Left cardiac atrium (tissue), 4 donors: ENCODE measurements around the gene FERMT2. TPM values are rescaled to one million over a fixed set of nuclear protein-coding genes. Genes with fewer than 3 reads are reported as not detected.

Experiments used
- ATAC-seq, 2 donors: fragments of 200-7000 bp; cut with Tn5 transposase; one replicate each; pipeline ENCODE4 v1.9.1; 2020; ENCODE audit warnings: mild to moderate bottlenecking in 2 of 2, moderate library complexity in 2 of 2
- DNase-seq: peaks from one replicate; pipeline ENCODE4 v3.0.0-alpha.2; 2020
- intact Hi-C, 2 donors: fragments of 100-400 bp; cut with DNase I; formaldehyde crosslinking; loops; one replicate each; pipeline versions ENCODE4 v1.14.1 to v1.15.1; 2022 to 2023
- long read RNA-seq: library from polyadenylated mRNA; unstranded; transcript quantifications from one replicate; pipeline ENCODE4 v2.0.0, GENCODE V29; 2021
- total RNA-seq, 2 donors: library from RNA; stranded (reverse); fragmentation: NEBNext Ultra II Directional; extraction: Animal tissue kit (Norgen Biotek cat#: 25700); gene quantifications; one replicate each; pipeline ENCODE4 v1.2.1, GENCODE V29; 2021
- donor health status: DM: no; HTN: yes; CAD: no.
- donor health status: DM: no; HTN: yes; CAD: no; lungs with severe emphysema.
- donor health status: DM: yes; HTN: yes; CAD: no.
- donor health status: Dilated cardiomyopathy.

Gene FERMT2
- 100 to 1,000 TPM; 113 to 156 TPM for total RNA-seq
- long read RNA-seq, transcript FERMT2-215 (15 exons, 2,482 nt): major isoform, 6 of 62 reads
- long read RNA-seq, partial matches to known transcripts: 30 of 62 reads
- long read RNA-seq, other reads (novel, unspliced or antisense): 24 of 62 reads

- peak; percentile 91 for DNase-seq
- ATAC-seq: peak; percentile 93 to 94
- intact Hi-C loops: loop anchor here in 1 of 2 donors (5.0 kb wide), 2 partner anchors 74 to 91 kb away; no protein-coding TSS in a partner anchor
Observed at GRCh38 chr14:52950898-52951680, at the start of gene FERMT2. FERMT2 (minus strand) TSS chr14:52951050; CDS start chr14:52950568, 482 bp downstream.

- ATAC-seq (peak in 1 of 2 donors; percentile 60), DNase-seq (no peak)
- intact Hi-C loops: loop anchor here in 1 of 2 donors (2.0 kb wide), 1 partner anchor 40 kb away; no protein-coding TSS in a partner anchor
Observed at GRCh38 chr14:52998376-52999015, 47.6 kb upstream of the FERMT2 start.

GRCh38 chr14:52996493-52996892 is 45.6 kb upstream of the FERMT2 start:
- no peak for ATAC-seq
- intact Hi-C loops: no loop called here
- no peak for DNase-seq

- DNase-seq (no peak), ATAC-seq (no peak)
- intact Hi-C loops: no loop called here
Observed at GRCh38 chr14:52995998-52996397, 45.1 kb upstream of the FERMT2 start.

GRCh38 chr14:52992236-52992870 is 41.5 kb upstream of the FERMT2 start:
- DNase-seq (no peak), ATAC-seq (no peak)
- intact Hi-C loops: no loop called here

GRCh38 chr14:52988139-52988538 is 37.3 kb upstream of the FERMT2 start:
- DNase-seq (no peak), ATAC-seq (no peak)
- intact Hi-C loops: no loop called here

- intact Hi-C loops: no loop called here
- ATAC-seq (no peak), DNase-seq (no peak)
Observed at GRCh38 chr14:52987514-52987913, 36.7 kb upstream of the FERMT2 start.

- ATAC-seq (no peak), DNase-seq (no peak)
- intact Hi-C loops: no loop called here
Observed at GRCh38 chr14:52987042-52987441, 36.2 kb upstream of the FERMT2 start.

- intact Hi-C loops: no loop called here
- ATAC-seq: no peak
- no peak for DNase-seq
Observed at GRCh38 chr14:52977798-52978197, 26.9 kb upstream of the FERMT2 start.

- ATAC-seq: no peak
- intact Hi-C loops: no loop called here
- DNase-seq: no peak
Observed at GRCh38 chr14:52974406-52974805, 23.6 kb upstream of the FERMT2 start.

- DNase-seq (peak; percentile 42), ATAC-seq (peak; percentile 92 to 95)
- intact Hi-C loops: loop anchor here (1.0 to 5.0 kb wide), 3 partner anchors 96 to 137 kb away; no protein-coding TSS in a partner anchor
Observed at GRCh38 chr14:52961060-52961639, 10.3 kb upstream of the FERMT2 start.

GRCh38 chr14:52960627-52961026 is 9.8 kb upstream of the FERMT2 start:
- intact Hi-C loops: loop anchor here (1.0 to 5.0 kb wide), 3 partner anchors 97 to 136 kb away; no protein-coding TSS in a partner anchor
- peak; percentile 53 to 77 for ATAC-seq
- peak; percentile 26 for DNase-seq

- intact Hi-C loops: loop anchor here in 1 of 2 donors (5.0 kb wide), 2 partner anchors 77 to 88 kb away; no protein-coding TSS in a partner anchor
- ATAC-seq (no peak), DNase-seq (no peak)
Observed at GRCh38 chr14:52954346-52955214, 3.7 kb upstream of the FERMT2 start.

GRCh38 chr14:52951681-52952554 is 1.1 kb upstream of the FERMT2 start:
- intact Hi-C loops: loop anchor here in 1 of 2 donors (5.0 kb wide), 2 partner anchors 75 to 90 kb away; no protein-coding TSS in a partner anchor
- DNase-seq (peak; percentile 46), ATAC-seq (peak; percentile 55 to 62)

GRCh38 chr14:52950410-52950897 is 396 bp downstream of the FERMT2 start:
- ATAC-seq (peak; percentile 43 to 61), DNase-seq (peak; percentile 71)
- intact Hi-C loops: loop anchor here in 1 of 2 donors (5.0 kb wide), 2 partner anchors 73 to 92 kb away; no protein-coding TSS in a partner anchor

- DNase-seq: no peak
- peak in 1 of 2 donors; percentile 44 for ATAC-seq
- intact Hi-C loops: loop anchor here in 1 of 2 donors (5.0 kb wide), 2 partner anchors 73 to 92 kb away; no protein-coding TSS in a partner anchor
Observed at GRCh38 chr14:52949711-52950409, 990 bp downstream of the FERMT2 start.
